H9 (cell line): ENCODE results near the gene APOBEC3H. TPM values are rescaled to one million over a fixed set of nuclear protein-coding genes. Genes with fewer than 3 reads are reported as not detected.

Experiments used
- DNase-seq: peaks from one replicate; pipeline ENCODE4 v3.0.0-alpha.2; 2017
- H2AFZ ChIP-seq: one replicate; pipeline ENCODE4 v1.6.1; 2013; ENCODE audit warnings: mild to moderate bottlenecking, low read length, control low read depth, moderate library complexity
- H2AK5ac ChIP-seq: 2 replicates; pipeline ENCODE4 v1.6.1; 2013; ENCODE audit warnings: low read length, control low read depth, mixed read lengths; ENCODE audit not compliant: insufficient read length
- H2BK120ac ChIP-seq: one replicate; pipeline ENCODE4 v1.6.1; 2013; ENCODE audit warnings: low read depth, mild to moderate bottlenecking, low read length, control low read depth, inconsistent platforms; ENCODE audit not compliant: poor library complexity, severe bottlenecking
- H2BK12ac ChIP-seq: 2 replicates; pipeline ENCODE4 v1.6.1; 2013; ENCODE audit warnings: low read length, control low read depth, mixed read lengths, low read depth; ENCODE audit not compliant: insufficient read length
- H2BK15ac ChIP-seq: 2 replicates; pipeline ENCODE4 v1.6.1; 2013; ENCODE audit warnings: low read depth, low read length, control low read depth
- H2BK20ac ChIP-seq: one replicate; pipeline ENCODE4 v1.6.1; 2013; ENCODE audit warnings: low read depth, mild to moderate bottlenecking, low read length, control low read depth, inconsistent platforms; ENCODE audit not compliant: poor library complexity, severe bottlenecking
- H2BK5ac ChIP-seq: 2 replicates; pipeline ENCODE4 v1.6.1; 2013; ENCODE audit warnings: low read length, control low read depth, mixed read lengths; ENCODE audit not compliant: insufficient read length
- H3K14ac ChIP-seq: 2 replicates; pipeline ENCODE4 v1.6.1; 2013; ENCODE audit warnings: low read length, control low read depth; ENCODE audit not compliant: insufficient read depth
- H3K18ac ChIP-seq: 2 replicates; pipeline ENCODE4 v1.6.1; 2013; ENCODE audit warnings: low read depth, mild to moderate bottlenecking, mixed read lengths, low read length, control low read depth; ENCODE audit not compliant: insufficient read length
- H3K23ac ChIP-seq: 2 replicates; pipeline ENCODE4 v1.6.1; 2013; ENCODE audit warnings: low read length, control low read depth, mixed read lengths, low read depth; ENCODE audit not compliant: insufficient read length
- H3K23me2 ChIP-seq: 2 replicates; pipeline ENCODE4 v1.6.1; 2013; ENCODE audit warnings: low read depth, mild to moderate bottlenecking, mixed read lengths, low read length, control low read depth; ENCODE audit not compliant: insufficient read length, poor library complexity, severe bottlenecking
- H3K27ac ChIP-seq: 2 replicates; pipeline ENCODE4 v1.5.1; 2013; ENCODE audit warnings: low read length, control low read depth, mixed read lengths, low read depth; ENCODE audit not compliant: insufficient read length
- H3K27me3 ChIP-seq: 2 replicates; pipeline ENCODE4 v1.6.1; 2013; ENCODE audit warnings: low read length, control low read depth, inconsistent platforms; ENCODE audit not compliant: insufficient read depth
- H3K4ac ChIP-seq: 2 replicates; pipeline ENCODE4 v1.6.1; 2013; ENCODE audit warnings: low read depth, mild to moderate bottlenecking, control low read depth, inconsistent platforms, low read length, moderate library complexity
- H3K4me1 ChIP-seq: 2 replicates; pipeline ENCODE4 v1.6.1; 2013; ENCODE audit warnings: low read length, control low read depth, inconsistent platforms; ENCODE audit not compliant: insufficient read depth
- H3K4me2 ChIP-seq: 2 replicates; pipeline ENCODE4 v1.6.1; 2013; ENCODE audit warnings: low read length, control low read depth, mixed read lengths; ENCODE audit not compliant: insufficient read length, insufficient read depth
- H3K56ac ChIP-seq: 2 replicates; pipeline ENCODE4 v1.6.1; 2013; ENCODE audit warnings: low read depth, mild to moderate bottlenecking, mixed read lengths, low read length, control low read depth; ENCODE audit not compliant: insufficient read length
- H3K79me1 ChIP-seq: 2 replicates; pipeline ENCODE4 v1.6.1; 2013; ENCODE audit warnings: low read depth, mild to moderate bottlenecking, moderate library complexity, low read length, control low read depth, inconsistent platforms; ENCODE audit not compliant: insufficient read depth, poor library complexity, severe bottlenecking
- H3K79me2 ChIP-seq: 2 replicates; pipeline ENCODE4 v1.6.1; 2013; ENCODE audit warnings: low read length, control low read depth, inconsistent platforms; ENCODE audit not compliant: insufficient read depth
- H3K9ac ChIP-seq: 2 replicates; pipeline ENCODE4 v1.6.1; 2013; ENCODE audit warnings: low read length, control low read depth, mixed read lengths; ENCODE audit not compliant: insufficient read length; ENCODE audit errors: extremely low read depth
- H3K9me3 ChIP-seq: one replicate; pipeline ENCODE4 v1.6.1; 2013; ENCODE audit warnings: low read depth, low read length, inconsistent platforms; ENCODE audit not compliant: control insufficient read depth
- H3T11ph ChIP-seq: one replicate; pipeline ENCODE4 v1.6.1; 2013; ENCODE audit warnings: mild to moderate bottlenecking, low read length, control low read depth, inconsistent platforms
- H4K20me1 ChIP-seq: one replicate; pipeline ENCODE4 v1.6.1; 2013; ENCODE audit not compliant: control insufficient read depth, insufficient read length, insufficient read depth
- H4K5ac ChIP-seq: 2 replicates; pipeline ENCODE4 v1.6.1; 2013; ENCODE audit warnings: low read depth, mild to moderate bottlenecking, mixed read lengths, low read length, control low read depth; ENCODE audit not compliant: insufficient read length
- H4K8ac ChIP-seq: replicated peaks from 2 replicates; pipeline ENCODE4 v1.6.1; 2013; ENCODE audit warnings: low read length, control low read depth, mixed read lengths, low read depth; ENCODE audit not compliant: insufficient read length
- H4K91ac ChIP-seq: 2 replicates; pipeline ENCODE4 v1.6.1; 2013; ENCODE audit warnings: low read depth, mild to moderate bottlenecking, moderate library complexity, mixed read lengths, low read length, control low read depth; ENCODE audit not compliant: insufficient read length
- H3K27ac Mint-ChIP-seq, 3 experiments: 2 replicates in 2 of 3; 3 replicates in 1 of 3; pipeline ENCODE4 v1.8.0; 2020 to 2021; ENCODE audit warnings: mixed read lengths in 3 of 3, mild to moderate bottlenecking in 1 of 3, moderate library complexity in 1 of 3
- H3K27me3 Mint-ChIP-seq: 2 replicates; pipeline ENCODE4 v1.8.0; 2021; ENCODE audit warnings: low read depth, mild to moderate bottlenecking, moderate library complexity, mixed read lengths
- H3K36me3 Mint-ChIP-seq, 3 experiments: 2 replicates in 2 of 3; 3 replicates in 1 of 3; pipeline ENCODE4 v1.8.0; 2020 to 2021; ENCODE audit warnings: low read depth in 3 of 3, mixed read lengths in 3 of 3; ENCODE audit not compliant: insufficient read depth in 1 of 3
- H3K4me1 Mint-ChIP-seq, 2 experiments: 2 replicates each; pipeline ENCODE4 v1.8.0; 2020; ENCODE audit warnings: mixed read lengths in 2 of 2
- H3K4me3 Mint-ChIP-seq, 2 experiments: 2 replicates in 1 of 2; 3 replicates in 1 of 2; pipeline ENCODE4 v1.8.0; 2020 to 2021; ENCODE audit warnings: mild to moderate bottlenecking in 2 of 2, mixed read lengths in 2 of 2, moderate library complexity in 1 of 2
- H3K9me3 Mint-ChIP-seq, 2 experiments: 2 replicates in 1 of 2; 3 replicates in 1 of 2; pipeline ENCODE4 v1.8.0; 2020; ENCODE audit warnings: mild to moderate bottlenecking in 2 of 2, mixed read lengths in 2 of 2, moderate library complexity in 1 of 2
- CTCF ChIP-seq: fragments of 200-600 bp; sonication (generic); conservative IDR thresholded peaks from 3 replicates; pipeline ENCODE4 v1.8.0; 2021; ENCODE audit warnings: antibody characterized with exemption, mild to moderate bottlenecking
- WGBS: extraction: QIAGEN DNeasy Blood & Tissue Kit; methylation state at CpG from one replicate; pipeline ENCODE4 v1.1.7; 2013; ENCODE audit warnings: missing lambda C conversion rate, low lambda C conversion rate, mixed read lengths; ENCODE audit not compliant: insufficient read length; ENCODE audit errors: extremely low coverage; 5-methylcytosine and 5-hydroxymethylcytosine counted together
- total RNA-seq: library from RNA; stranded (reverse); gene quantifications from 2 replicates; pipeline ENCODE4 v1.2.1, GENCODE V29; 2021

Gene APOBEC3H
- total RNA-seq, 1 experiment from 2014 or later = 0.48 TPM

GRCh38 chr22:39128508-39128907, 31.5 kb downstream of the APOBEC3H start:
- no peak overlapping the region for H2BK120ac ChIP-seq
- no peak overlapping the region for H3K27ac ChIP-seq
- H4K20me1 ChIP-seq = no peaks in the 10 kb centered on the region
- H2BK20ac ChIP-seq = no peak overlapping the region
- H3K4me3 Mint-ChIP-seq = no peak overlapping the region
- no peak overlapping the region for H4K91ac ChIP-seq
- H2AK5ac ChIP-seq = no peak overlapping the region
- H4K8ac ChIP-seq = no peak overlapping the region
- H3K4ac ChIP-seq = no peak overlapping the region
- peaks cover 34 to 43% of the 10 kb centered on the region in 2 experiments for H3K4me1 Mint-ChIP-seq
- H3K9me3 Mint-ChIP-seq = no peaks in the 10 kb centered on the region
- H3K14ac ChIP-seq = no peak overlapping the region
- no peak overlapping the region for H2BK12ac ChIP-seq
- H2AFZ ChIP-seq = no peak overlapping the region
- no peaks in the 10 kb centered on the region for H3K27me3 ChIP-seq
- no peaks in the 10 kb centered on the region for H3K79me2 ChIP-seq
- DNase-seq = no peak
- H3K18ac ChIP-seq = no peak overlapping the region
- no peaks in the 10 kb centered on the region for H3K23me2 ChIP-seq
- no peak overlapping the region for H2BK5ac ChIP-seq
- no CpG with 5 or more reads among the region's 6 CpGs for WGBS
- H3K27me3 Mint-ChIP-seq = peaks cover 6% of the 10 kb centered on the region
- no peak for TF ChIP-seq CTCF
- H3T11ph ChIP-seq = no peak overlapping the region
- peaks cover 4% of the 10 kb centered on the region; the same call in 1 of the 2 replicates for H3K4me1 ChIP-seq
- no peak overlapping the region for H3K9ac ChIP-seq
- no peak overlapping the region for H4K5ac ChIP-seq
- H3K79me1 ChIP-seq = no peaks in the 10 kb centered on the region
- H3K27ac Mint-ChIP-seq = no peak overlapping the region
- H3K23ac ChIP-seq = no peak overlapping the region
- no peaks in the 10 kb centered on the region for H3K9me3 ChIP-seq
- no peak overlapping the region for H3K4me2 ChIP-seq
- no peak overlapping the region for H3K56ac ChIP-seq
- no peaks in the 10 kb centered on the region; a peak in 2 of 7 replicates for H3K36me3 Mint-ChIP-seq
- H2BK15ac ChIP-seq = no peak overlapping the region
